HG03342 (cell line): ENCODE measurements around the gene SLC9A2.

Experiments used
- ATAC-seq: cut with Tn5 transposase; IDR thresholded peaks from one replicate; pipeline ENCODE4 v1.9.1; 2021; ENCODE audit warnings: mild to moderate bottlenecking, moderate library complexity; ENCODE audit not compliant: unreplicated experiment

The SLC9A2 gene

GRCh38 chr2:102718387-102719316 lies 99.3 kb downstream of the SLC9A2 start:
- ATAC-seq = no peak

- no peak for ATAC-seq
These were observed 104.7 kb downstream of the SLC9A2 start for GRCh38 chr2:102724016-102724490.

GRCh38 chr2:102724553-102724952 lies 105.2 kb downstream of the SLC9A2 start:
- no peak for ATAC-seq

- ATAC-seq = no peak
These were observed 107.1 kb downstream of the SLC9A2 start for GRCh38 chr2:102726128-102727087.

GRCh38 chr2:102735416-102736109 lies 116.2 kb downstream of the SLC9A2 start:
- no peak for ATAC-seq

- ATAC-seq = peak; percentile 19
These were observed 116.7 kb downstream of the SLC9A2 start for GRCh38 chr2:102736110-102736409.

GRCh38 chr2:102736410-102737409 lies 117.4 kb downstream of the SLC9A2 start:
- ATAC-seq = peak; percentile 94

GRCh38 chr2:102737431-102737830 lies 118.1 kb downstream of the SLC9A2 start:
- peak; percentile 36 for ATAC-seq

- ATAC-seq = no peak
These were observed 123.9 kb downstream of the SLC9A2 start for GRCh38 chr2:102743259-102743658.

- ATAC-seq = no peak
These were observed 128.8 kb downstream of the SLC9A2 start for GRCh38 chr2:102748107-102748506.

- ATAC-seq = peak; percentile 88
These were observed 130.6 kb downstream of the SLC9A2 start for GRCh38 chr2:102749938-102750337.

GRCh38 chr2:102753563-102754159 lies 134.3 kb downstream of the SLC9A2 start:
- no peak for ATAC-seq

- no peak for ATAC-seq
These were observed 135.2 kb downstream of the SLC9A2 start for GRCh38 chr2:102754456-102755145.

GRCh38 chr2:102755284-102755683 lies 135.9 kb downstream of the SLC9A2 start:
- ATAC-seq = no peak

- no peak for ATAC-seq
These were observed 139.1 kb downstream of the SLC9A2 start for GRCh38 chr2:102758439-102758838.
